GM19468 (cell line): Measurements from ENCODE around the gene SLC35E1.
"Not testable (repeated sequence)": the region's sequence is repeated elsewhere in the genome, so short reads cannot be mapped to it uniquely, and the experiment has no call there.

ENCODE experiments used
- ATAC-seq: cut with Tn5 transposase; IDR thresholded peaks from one replicate; pipeline ENCODE4 v1.9.1; 2021; ENCODE audit warnings: mild to moderate bottlenecking, moderate library complexity, moderate number of reproducible peaks; ENCODE audit not compliant: unreplicated experiment; ENCODE audit errors: extremely low read depth

Gene SLC35E1

GRCh38 chr19:16561382-16561781 is 10.8 kb downstream of the SLC35E1 start:
- no peak for ATAC-seq

DNA sequence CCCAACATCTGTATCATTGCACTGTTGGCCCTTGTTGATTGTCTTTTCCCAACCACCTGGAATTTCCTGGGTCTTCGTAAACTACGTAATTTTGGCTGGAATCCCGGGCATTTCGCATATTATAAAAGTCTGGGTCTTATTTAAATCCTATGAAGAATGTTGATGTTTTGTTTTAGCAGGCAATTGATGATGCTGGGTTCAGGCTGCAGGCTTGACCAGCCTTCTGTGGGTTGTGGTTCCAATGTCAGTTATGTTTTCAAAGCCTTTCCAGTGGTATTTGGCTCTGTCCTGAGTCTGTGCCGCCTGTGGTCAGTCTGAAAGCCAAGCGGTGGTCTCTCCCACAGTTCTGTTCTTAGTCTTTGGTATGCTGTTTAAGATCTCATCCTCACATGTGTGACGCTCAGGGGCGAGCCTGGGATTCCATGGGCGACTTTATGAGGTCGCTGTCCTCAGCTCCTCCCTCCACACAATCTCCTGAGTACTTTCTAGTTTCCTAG is 12.4 kb downstream of the SLC35E1 start:
- ATAC-seq: no peak

DNA sequence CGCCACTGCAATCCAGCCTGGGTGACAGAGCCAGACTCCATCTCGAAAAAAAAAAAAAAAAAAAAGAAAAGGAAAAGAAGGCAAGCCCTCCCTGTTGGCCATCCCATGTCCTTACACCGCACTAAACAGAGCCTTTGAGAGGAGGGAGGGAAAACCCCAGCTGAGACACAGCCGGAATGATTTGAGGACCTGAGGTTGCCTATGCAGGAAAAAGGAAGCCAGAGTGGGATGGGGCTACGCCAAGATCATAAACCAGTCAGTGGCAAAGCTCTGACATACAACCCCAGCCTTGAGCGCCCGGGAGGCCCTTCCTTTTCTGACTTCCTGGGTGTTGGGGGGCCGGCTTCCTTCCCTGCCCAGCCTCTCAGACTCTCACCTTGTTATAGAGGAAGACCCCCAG is 17.4 kb downstream of the SLC35E1 start:
- no peak for ATAC-seq

DNA sequence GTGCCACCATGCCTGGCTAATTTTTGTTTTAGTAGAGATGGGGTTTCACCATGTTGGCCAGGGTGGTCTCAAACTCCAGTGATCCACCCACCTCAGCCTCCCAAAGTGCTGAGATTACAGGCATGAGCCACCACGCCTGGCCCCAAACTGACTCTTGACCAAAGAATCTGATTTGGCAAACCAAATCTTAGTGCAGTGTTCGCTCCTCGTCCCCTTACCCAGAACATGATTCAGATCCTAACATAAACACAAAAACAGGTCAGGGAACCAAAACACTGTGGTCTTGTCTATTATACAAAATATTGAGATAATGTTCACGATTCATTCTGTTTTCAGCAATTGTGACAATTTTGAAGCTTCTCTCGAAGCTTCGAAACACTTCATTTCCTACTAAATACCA is 20.3 kb downstream of the SLC35E1 start:
- ATAC-seq: not testable (repeated sequence)

DNA sequence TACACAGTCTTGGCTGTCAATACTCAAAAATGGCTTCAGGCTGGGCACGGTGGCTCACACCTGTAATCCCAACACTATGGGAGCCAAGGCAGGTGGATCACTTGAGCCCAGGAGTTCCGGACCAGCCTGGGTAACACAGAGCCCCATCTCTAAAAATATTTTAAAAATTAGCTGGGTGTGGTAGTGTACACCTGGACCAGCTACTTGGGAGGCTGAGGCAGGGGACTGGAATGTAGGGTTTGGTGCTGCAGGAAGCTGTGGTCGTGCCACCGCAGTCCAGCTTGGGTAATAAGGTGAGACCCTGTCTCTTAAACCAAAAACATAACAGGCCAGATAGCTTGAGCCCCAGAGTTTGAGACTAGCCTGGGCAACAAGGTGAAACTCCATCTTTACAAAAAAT is 23.3 kb downstream of the SLC35E1 start:
- ATAC-seq: no peak

DNA sequence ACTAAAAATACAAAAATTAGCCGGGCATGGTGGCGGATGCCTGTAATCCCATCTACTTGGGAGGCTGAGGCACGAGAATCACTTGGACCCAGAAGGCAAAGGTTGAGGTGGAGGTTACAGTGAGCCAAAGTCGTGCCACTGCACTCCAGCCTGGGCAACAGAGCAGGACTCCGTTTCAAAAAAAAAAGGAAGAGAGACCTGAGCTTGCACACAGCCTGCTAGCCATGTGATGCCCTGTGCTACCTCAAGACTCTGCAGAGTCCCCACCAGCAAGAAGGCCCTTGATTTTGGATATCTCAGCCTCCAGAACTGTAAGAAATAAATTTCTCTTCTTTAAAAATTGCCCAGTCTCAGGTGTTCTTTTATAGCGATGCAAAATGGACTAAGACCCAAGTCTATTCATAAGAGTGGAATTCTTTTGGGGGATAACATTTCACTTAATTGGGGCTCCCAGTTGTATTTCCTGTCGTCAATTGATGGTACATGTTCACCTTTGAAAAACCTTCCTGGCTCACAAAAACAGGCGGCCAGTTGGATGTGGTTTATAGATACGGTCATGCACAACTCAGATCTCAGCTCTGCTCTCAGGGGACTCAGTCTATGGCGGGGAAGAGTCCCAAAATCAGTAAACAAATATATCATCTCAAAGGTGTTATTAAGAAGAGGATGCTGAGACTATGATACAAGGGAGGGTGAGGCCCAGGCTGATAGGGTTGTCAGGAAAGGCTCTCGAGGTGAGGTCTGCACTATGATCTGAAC is 27.6 kb downstream of the SLC35E1 start:
- ATAC-seq: no peak

GRCh38 chr19:16543734-16544133 is 28.5 kb downstream of the SLC35E1 start:
- not testable (repeated sequence) for ATAC-seq

DNA sequence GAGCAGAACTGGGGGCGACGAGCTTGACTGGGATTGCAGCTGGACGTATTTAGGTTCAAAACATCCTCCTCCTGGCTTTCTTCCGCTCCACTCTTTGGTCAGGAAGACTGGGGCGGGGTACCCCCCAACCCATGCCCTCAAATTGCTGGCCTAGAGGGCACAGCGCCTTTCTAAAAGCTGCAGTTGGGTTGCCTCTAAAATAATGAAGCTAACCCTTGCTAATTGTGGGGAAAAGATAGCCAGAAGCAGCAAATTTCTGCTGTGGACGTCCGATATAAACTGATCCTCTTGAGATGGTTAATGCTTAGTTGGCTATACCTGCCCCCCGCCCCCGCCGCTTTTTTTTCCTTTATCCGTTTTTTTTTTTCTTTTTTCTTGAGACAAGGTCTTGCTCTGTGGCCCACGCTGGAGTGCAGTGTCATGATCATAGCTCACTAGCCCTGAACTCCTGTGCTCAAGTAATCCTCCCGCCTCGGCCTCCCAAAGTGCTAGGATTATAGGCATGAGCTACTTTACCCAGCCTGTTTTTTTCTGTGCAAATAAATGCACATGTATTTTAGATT is 29.2 kb downstream of the SLC35E1 start:
- ATAC-seq: no peak

GRCh38 chr19:16542045-16542909 is 29.9 kb downstream of the SLC35E1 start, which contains the start of gene CHERP:
Gene CHERP (minus strand): TSS chr19:16542437. CDS start chr19:16542378, 59 bp downstream.
- peak; percentile 69 for ATAC-seq

GRCh38 chr19:16541526-16542044 is 30.6 kb downstream of the SLC35E1 start:
- no peak for ATAC-seq

GRCh38 chr19:16540948-16541347 is 31.3 kb downstream of the SLC35E1 start:
- no peak for ATAC-seq

DNA sequence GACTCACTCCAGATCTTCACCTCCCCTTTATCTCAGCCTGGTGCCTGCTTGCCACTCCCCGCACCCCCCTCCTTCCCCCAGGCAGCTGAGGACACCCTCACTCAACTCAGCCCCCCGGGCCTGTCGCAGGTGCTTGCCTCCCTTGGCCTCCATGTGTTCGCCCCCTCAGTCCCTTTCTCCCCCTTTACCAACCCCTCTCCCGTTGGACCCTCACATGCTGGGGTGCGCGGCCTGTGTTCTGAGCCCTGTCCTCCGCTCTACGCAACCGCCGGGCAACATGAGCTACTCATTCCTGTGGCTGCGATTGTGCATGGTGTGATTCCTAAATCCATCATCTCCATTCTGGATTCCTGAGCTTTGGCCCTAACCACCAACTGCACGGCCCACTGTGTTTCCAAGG is 35.1 kb downstream of the SLC35E1 start:
- ATAC-seq: no peak

DNA sequence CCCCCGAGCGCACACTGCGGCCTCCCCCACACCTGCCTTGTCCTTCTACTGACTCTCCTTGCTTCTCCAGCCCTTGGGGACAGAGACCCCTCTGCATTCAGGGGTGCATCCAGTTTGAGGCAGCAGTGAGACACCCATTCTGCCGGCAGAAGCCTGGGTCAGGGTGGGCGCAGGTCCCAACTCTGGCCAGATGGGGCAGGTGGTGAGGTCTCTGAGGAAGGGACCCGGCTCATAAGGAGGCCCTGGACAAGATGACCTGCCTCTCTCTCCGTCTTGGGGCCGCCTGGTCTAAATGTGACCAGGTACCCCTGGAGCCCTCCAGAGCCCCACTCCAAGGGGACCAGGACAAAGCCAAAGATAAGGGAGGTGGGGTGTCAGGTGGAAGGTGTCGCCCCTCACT is 36.1 kb downstream of the SLC35E1 start:
- no peak for ATAC-seq

- ATAC-seq: no peak
These were observed 36.8 kb downstream of the SLC35E1 start for GRCh38 chr19:16535381-16535780.

GRCh38 chr19:16532440-16533234 is 39.6 kb downstream of the SLC35E1 start:
- no peak for ATAC-seq

- no peak for ATAC-seq
These were observed 40.9 kb downstream of the SLC35E1 start for GRCh38 chr19:16531380-16531669.

GRCh38 chr19:16530540-16531379 is 41.5 kb downstream of the SLC35E1 start:
- no peak for ATAC-seq

DNA sequence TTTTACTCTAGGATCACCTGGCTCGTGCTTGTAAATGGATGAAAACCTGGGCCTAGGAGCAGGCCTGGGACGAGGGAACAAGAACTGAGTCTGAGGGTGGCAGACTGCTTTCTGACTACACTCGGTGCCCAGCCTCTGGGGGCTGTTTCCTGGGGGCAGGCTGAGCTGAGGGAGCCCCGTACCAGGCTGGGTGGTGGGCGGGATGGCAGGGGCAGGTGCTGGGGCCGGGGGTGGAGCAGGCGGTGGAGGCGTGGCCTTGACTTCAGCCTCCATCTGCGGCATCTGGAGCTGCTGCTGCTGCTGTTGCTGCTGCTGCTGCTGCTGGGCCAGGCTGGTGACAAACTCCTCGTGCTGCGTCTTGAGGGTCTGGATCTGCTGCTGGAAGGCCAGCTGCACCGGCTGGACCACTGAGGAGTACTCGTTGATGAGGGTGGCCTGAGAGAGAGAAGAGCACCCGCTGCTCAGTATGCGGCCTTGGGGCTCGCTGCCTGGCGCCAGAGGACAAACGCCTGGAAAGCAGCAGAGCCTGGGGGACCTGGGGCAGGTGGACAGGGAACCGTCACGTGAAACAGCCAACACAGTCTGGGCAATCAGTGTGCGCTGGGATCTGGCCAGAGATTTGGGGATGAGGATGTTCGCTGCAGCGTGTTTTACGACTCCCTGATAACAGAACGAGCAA is 42.6 kb downstream of the SLC35E1 start:
- ATAC-seq: no peak
